BLaER1 treated with 17β-estradiol and CSF1 and Interleukin-3, amounts not matched to agents 10 nM and 100 nM (cell line): Measurements from ENCODE around the gene LRRC71.

Experiments
- H3K27ac ChIP-seq, 11 experiments: shearing (Covaris generic); formaldehyde crosslinking; 2 replicates each; pipeline ENCODE4 v1.8.1; 2022
- H3K27me3 ChIP-seq, 11 experiments: shearing (Covaris generic); formaldehyde crosslinking; 2 replicates each; pipeline ENCODE4 v1.8.1; 2022
- H3K36me3 ChIP-seq, 11 experiments: shearing (Covaris generic); formaldehyde crosslinking; 2 replicates each; pipeline ENCODE4 v1.8.1; 2022
- H3K4me1 ChIP-seq, 10 experiments: shearing (Covaris generic); formaldehyde crosslinking; 2 replicates each; pipeline ENCODE4 v1.8.1; 2022
- H3K4me2 ChIP-seq, 11 experiments: shearing (Covaris generic); formaldehyde crosslinking; 2 replicates each; pipeline ENCODE4 v1.8.1; 2022
- H3K4me3 ChIP-seq, 10 experiments: shearing (Covaris generic); formaldehyde crosslinking; 2 replicates each; pipeline ENCODE4 v1.8.1; 2022
- H3K9ac ChIP-seq, 11 experiments: shearing (Covaris generic); formaldehyde crosslinking; 2 replicates each; pipeline ENCODE4 v1.8.1; 2022
- H3K9me3 ChIP-seq, 11 experiments: shearing (Covaris generic); formaldehyde crosslinking; replicated peaks in 1 of 11; 2 replicates each; pipeline ENCODE4 v1.8.1; 2022
- H4K20me1 ChIP-seq, 11 experiments: shearing (Covaris generic); formaldehyde crosslinking; 2 replicates each; pipeline ENCODE4 v1.8.1; 2022
- Cebpa-rat ChIP-seq, 11 experiments: shearing (Covaris generic); IDR thresholded peaks; 2 replicates each; pipeline ENCODE4 v1.8.1; 2022

LRRC71 gene

DNA sequence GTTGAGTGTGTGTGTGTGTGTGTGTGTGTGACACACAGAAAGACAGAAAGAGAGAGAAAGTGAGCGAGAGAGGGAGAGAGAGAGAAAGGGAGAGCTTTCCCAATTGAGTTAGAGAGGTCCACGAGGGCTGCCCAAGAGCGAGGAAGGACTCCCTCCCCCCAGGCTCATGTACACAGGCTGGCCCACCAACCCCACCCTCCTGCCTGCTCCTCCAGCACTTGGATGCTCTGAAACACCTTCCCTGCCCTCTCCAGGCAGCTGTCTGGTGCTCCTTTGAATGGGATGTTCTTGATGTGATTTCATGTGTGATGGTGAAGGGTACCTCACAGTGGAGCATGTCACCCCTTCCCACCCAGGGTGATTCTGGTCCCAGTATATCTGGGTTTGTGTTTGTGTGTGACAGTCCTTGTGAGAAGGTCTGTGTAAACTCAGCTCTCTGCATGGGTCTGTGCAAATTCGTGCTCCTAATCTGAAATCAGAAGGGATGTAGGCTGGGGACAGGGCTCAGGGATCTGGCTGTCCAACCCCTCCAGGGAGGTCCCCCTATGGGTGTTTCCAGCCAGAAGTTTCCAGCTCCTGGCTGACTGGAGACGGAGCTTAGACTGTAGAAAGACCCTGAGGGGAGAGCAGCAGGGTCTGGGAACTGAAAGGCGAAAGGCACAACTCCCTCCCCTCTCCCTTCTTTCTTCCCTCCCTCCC lies 33.7 kb upstream of the LRRC71 start:
- no peak for TF ChIP-seq Cebpa-rat (IDR thresholded peaks at IDR 0.05)
- no peak overlapping the region for H3K4me3 ChIP-seq
- H3K27ac ChIP-seq: no peak overlapping the region
- H3K36me3 ChIP-seq: no peaks in the 10 kb centered on the region
- no peak overlapping the region for H3K9ac ChIP-seq
- no peaks in the 10 kb centered on the region; a peak in 1 of 22 replicates for H4K20me1 ChIP-seq
- peaks cover 0 to 58% (median 21%) of the 10 kb centered on the region in 10 experiments; a peak in 14 of 20 replicates for H3K4me1 ChIP-seq
- H3K27me3 ChIP-seq: peaks cover 0 to 13% (median 9%) of the 10 kb centered on the region in 11 experiments; a peak in 14 of 22 replicates
- no peaks in the 10 kb centered on the region for H3K9me3 ChIP-seq
- H3K4me2 ChIP-seq: peak overlapping the region in 8 of 11 experiments; percentile 4 to 59 (median 37); a peak in 12 of 22 replicates

DNA sequence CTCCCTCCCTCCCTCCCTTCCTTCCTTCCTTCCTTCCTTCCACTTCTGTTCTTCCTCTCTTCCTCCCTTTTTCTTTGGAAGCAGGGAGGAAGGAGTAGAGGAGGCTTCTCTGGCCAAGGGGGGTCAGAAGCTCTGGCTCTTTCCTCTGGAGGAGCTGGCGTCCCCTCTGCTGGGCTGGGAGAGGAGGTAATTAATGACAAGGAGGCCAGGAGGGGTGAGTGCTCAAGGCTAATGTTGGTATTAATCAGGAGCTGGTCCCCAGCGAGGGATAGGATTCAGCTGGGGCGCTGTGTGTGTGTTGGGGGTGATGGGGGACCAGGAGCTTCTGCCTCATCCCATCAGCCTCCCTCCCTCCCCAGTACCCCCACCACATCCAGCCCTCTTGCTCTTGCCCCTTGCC lies 33.1 kb upstream of the LRRC71 start:
- H3K4me3 ChIP-seq: no peak overlapping the region

DNA sequence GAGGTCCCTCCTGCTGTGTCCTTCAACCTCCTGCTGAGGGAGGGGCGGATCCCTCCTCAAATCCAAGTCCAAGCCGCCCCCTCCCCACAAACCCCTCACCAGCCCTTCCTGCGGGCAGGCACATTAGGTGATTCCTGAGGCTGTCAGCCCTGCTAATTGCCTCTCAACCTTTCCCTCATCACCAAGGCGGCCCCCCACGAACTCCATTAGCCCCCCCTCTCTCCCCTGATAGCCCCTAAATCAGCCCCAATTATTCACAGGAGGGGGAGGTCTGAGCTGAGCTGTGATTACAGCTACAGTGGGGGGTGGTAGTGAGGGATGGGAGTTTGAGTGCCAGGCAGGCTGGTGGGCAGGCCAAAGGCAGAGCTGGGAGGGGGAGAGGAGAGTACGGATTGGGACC lies 32.7 kb upstream of the LRRC71 start:
- Histone ChIP-seq H3K36me3 (no peaks in the 10 kb centered on the region), H3K9me3 (no peaks in the 10 kb centered on the region), H4K20me1 (no peaks in the 10 kb centered on the region; a peak in 1 of 22 replicates), H3K27me3 (peaks cover 4 to 23% (median 18%) of the 10 kb centered on the region in 11 experiments), H3K27ac (no peak overlapping the region), H3K4me3 (no peak overlapping the region), H3K4me2 (peak overlapping the region in 3 of 11 experiments; percentile 18 to 37 (median 21); a peak in 5 of 22 replicates), H3K9ac (no peak overlapping the region; a peak in 1 of 22 replicates), H3K4me1 (peaks cover 4 to 62% (median 24%) of the 10 kb centered on the region in 10 experiments)
- TF ChIP-seq Cebpa-rat (IDR thresholded peaks at IDR 0.05): no peak

More for the DNA sequence above, 33.1 kb upstream of the LRRC71 start:
- peaks cover 0 to 18% (median 14%) of the 10 kb centered on the region in 11 experiments; a peak in 18 of 22 replicates for H3K27me3 ChIP-seq
- no peaks in the 10 kb centered on the region for H3K36me3 ChIP-seq
- no peak overlapping the region for H3K9ac ChIP-seq
- H3K4me2 ChIP-seq: peak overlapping the region in 3 of 11 experiments; percentile 18 to 37 (median 21); a peak in 4 of 22 replicates
- TF ChIP-seq Cebpa-rat (IDR thresholded peaks at IDR 0.05): no peak
- H4K20me1 ChIP-seq: no peaks in the 10 kb centered on the region; a peak in 1 of 22 replicates
- H3K4me1 ChIP-seq: peaks cover 0 to 58% (median 21%) of the 10 kb centered on the region in 10 experiments; a peak in 15 of 20 replicates
- H3K27ac ChIP-seq: no peak overlapping the region
- no peaks in the 10 kb centered on the region for H3K9me3 ChIP-seq

DNA sequence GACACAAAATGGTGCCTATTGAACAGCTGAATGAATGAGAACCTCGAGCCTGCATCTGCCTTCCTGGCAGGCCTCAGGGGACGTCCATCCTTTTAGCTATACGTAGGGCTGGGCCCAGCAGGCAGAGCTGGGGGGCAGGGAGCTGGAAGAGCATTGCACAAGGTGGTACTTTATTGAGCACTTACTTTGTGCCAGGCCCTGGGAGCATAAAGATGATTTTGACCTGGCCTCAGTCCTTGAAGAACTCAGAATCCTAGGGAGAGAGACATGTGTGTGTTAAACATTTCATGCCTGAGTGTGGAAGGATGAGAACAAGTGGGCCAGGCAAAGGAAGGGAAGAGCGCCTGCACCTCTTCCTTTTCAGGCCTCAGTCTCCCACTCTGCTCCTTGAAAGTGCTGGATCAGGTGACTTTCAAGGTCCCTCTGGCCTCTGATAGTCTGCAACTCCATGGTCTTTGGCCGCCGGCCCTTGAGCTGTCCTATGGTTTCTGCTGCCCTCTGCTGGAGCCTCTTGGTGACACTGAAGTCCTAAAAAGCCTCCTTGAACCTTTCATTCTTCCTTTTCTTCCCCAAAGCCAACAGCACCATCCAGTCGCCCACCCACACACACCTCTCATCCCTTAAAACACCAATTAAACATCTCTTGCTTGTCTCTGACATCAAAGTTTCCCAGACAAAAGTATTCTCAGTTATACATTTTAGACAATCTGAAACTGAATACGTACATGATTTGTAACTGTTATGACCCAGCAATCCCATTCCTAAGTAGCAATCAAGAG lies 30.4 kb upstream of the LRRC71 start:
- H4K20me1 ChIP-seq: no peaks in the 10 kb centered on the region; a peak in 1 of 22 replicates
- no peaks in the 10 kb centered on the region for H3K36me3 ChIP-seq
- TF ChIP-seq Cebpa-rat (IDR thresholded peaks at IDR 0.05): no peak
- no peaks in the 10 kb centered on the region for H3K9me3 ChIP-seq
- H3K4me2 ChIP-seq: peak overlapping the region in 9 of 11 experiments; percentile 6 to 67 (median 44); a peak in 15 of 22 replicates
- peaks cover 26 to 45% (median 40%) of the 10 kb centered on the region in 11 experiments for H3K27me3 ChIP-seq
- H3K4me1 ChIP-seq: peaks cover 19 to 74% (median 43%) of the 10 kb centered on the region in 10 experiments
- no peak overlapping the region for H3K4me3 ChIP-seq
- no peak overlapping the region for H3K27ac ChIP-seq
- H3K9ac ChIP-seq: 0 out of 22 replicates have a peak overlapping the region, but pooled peaks of 1 of the 11 experiments have one; percentile 10

DNA sequence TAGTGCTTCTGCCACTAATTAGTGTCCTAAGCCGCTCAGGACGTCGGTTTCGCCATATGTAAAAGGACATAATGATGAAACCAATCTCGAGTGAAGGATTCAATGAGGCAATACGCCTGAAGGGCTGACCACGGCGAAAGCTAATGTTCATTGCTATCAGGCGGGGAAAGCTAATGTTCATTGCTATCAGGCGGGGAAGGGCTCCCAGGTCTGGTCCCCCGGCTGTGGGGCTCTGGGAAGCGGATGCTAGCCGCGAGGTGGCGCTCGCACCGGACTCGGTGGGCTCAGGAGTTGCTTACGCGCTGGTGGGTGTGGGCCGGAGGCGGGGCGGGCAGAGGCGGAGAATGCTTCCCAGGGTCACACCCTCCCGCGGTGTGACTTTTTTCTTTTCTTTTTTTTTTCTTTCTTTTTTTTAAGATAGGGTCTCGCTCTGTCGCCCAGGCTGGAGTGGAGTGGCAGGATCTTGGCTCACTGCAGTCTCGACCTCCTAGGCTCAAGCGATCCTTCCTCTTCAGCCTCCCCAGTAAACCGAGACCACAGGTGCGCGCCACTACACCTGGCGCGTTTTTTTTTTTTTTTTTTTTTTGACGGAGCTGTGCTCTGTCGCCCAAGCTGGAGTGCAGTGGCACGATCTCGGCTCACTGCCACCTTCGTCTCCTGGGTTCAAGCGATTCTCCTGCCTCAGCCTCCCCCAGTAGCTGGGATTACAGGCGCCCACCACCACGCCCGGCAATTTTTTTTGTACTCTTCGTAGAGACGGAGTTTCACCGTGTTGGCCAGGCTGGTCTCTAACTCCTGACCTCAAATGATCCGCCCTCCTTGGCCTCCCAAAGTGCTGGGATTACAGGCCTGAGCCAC lies 28.0 kb upstream of the LRRC71 start:
- no peaks in the 10 kb centered on the region for H3K9me3 ChIP-seq
- peak overlapping the region; percentile 65 to 88 (median 76) for H3K4me2 ChIP-seq
- H3K4me1 ChIP-seq: peaks cover 26 to 66% (median 51%) of the 10 kb centered on the region in 10 experiments
- H3K9ac ChIP-seq: peak overlapping the region in 2 of 11 experiments; percentile 20 to 50; a peak in 4 of 22 replicates
- H3K36me3 ChIP-seq: no peaks in the 10 kb centered on the region
- no peak overlapping the region for H3K27ac ChIP-seq
- no peaks in the 10 kb centered on the region; a peak in 1 of 22 replicates for H4K20me1 ChIP-seq
- no peak for TF ChIP-seq Cebpa-rat (IDR thresholded peaks at IDR 0.05)
- peaks cover 27 to 65% (median 52%) of the 10 kb centered on the region in 11 experiments for H3K27me3 ChIP-seq
- H3K4me3 ChIP-seq: peak overlapping the region in 7 of 10 experiments; percentile 25 to 68 (median 38); a peak in 11 of 20 replicates

DNA sequence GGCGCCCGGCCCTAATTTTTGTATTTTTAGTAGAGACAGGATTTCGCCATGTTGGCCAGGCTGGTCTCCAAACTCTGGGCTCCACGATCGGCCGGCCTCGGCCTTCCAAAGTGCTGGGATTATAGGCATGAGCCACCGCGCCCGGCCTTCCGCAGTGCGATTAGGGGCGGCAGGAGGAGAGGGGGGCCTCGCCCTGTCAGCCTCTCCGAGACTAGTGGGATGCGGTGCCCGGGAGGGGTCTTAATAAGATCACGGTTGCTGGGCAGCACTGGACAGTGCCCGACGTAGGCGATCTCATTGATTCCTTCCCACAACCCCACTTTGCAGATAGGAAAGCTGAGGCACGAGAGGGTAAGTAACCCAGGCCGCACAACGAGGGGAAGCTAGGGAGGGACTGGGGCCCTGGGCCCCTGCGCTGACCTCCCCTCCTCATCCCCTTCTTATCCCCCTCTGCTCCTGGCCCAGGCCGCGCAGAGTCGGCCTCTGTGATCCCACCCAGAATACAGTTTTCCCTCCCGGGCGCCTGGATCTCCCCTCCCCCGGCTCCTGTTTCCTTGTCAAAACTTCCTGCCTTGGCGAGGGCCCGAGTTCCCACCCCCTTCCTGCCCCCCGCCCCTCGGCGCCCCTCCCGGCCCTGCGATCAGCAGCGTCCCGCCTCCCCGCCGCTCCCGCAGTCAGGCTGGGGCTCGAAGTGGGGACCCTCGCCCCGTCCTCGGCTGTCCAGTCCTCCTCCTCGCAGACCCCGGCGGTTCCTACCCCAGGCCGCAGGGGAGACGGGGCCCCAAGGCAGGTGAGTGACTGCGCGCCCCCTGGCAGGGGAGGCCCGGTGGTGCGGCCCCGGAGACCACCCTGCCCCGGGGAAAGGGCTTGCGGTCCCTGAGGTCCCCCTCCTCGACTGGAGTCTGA lies 27.1 kb upstream of the LRRC71 start, which contains the start of gene PEAR1:
TSS of gene PEAR1 (plus strand) at position 671 of the 906 bp plus-strand sequence. CDS start 10,209 bp downstream, outside the sequence.
- Histone ChIP-seq H3K9me3 (no peaks in the 10 kb centered on the region), H3K9ac (peak within 1 kb of the TSS in 9 of 11 experiments; percentile 19 to 62 (median 52); a peak in 14 of 22 replicates), H3K4me1 (peaks cover 35 to 65% (median 58%) of the 10 kb centered on the region in 10 experiments), H3K27ac (peak within 1 kb of the TSS in 5 of 11 experiments; percentile 25 to 59 (median 37); a peak in 5 of 22 replicates), H3K4me2 (peak within 1 kb of the TSS; percentile 65 to 88 (median 76)), H3K36me3 (no peaks in the 10 kb centered on the region), H4K20me1 (no peaks in the 10 kb centered on the region; a peak in 1 of 22 replicates), H3K27me3 (peaks cover 27 to 73% (median 52%) of the 10 kb centered on the region in 11 experiments), H3K4me3 (peak within 1 kb of the TSS; percentile 25 to 68 (median 46); a peak in 14 of 20 replicates)
- TF ChIP-seq Cebpa-rat (IDR thresholded peaks at IDR 0.05): no peak

DNA sequence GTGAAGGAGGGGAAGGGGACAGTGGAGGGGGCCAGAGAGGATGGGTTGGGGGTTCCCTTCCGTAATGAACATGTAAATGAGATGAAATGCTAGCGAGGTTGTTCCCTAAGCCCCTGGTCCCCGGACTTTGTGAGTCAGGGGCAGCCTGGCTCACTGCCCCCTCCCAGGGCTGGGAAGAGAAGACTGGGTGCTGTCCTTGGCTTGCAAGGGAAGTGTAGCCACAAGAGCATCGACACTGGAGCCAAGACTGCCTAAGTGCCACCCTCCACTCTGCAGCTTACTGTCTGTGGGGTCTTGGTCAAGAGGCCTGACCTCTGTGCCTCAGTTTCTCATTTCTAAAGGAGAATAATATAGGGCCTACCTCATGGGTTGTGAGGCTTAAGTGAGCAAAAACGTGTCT lies 26.4 kb upstream of the LRRC71 start:
- Histone ChIP-seq H4K20me1 (no peaks in the 10 kb centered on the region; a peak in 1 of 22 replicates), H3K27ac (peak overlapping the region in 2 of 11 experiments; percentile 7 to 38; a peak in 2 of 22 replicates), H3K4me1 (peaks cover 42 to 68% (median 64%) of the 10 kb centered on the region in 10 experiments), H3K4me3 (peak overlapping the region in 8 of 10 experiments; percentile 28 to 68 (median 47); a peak in 10 of 20 replicates), H3K9me3 (no peaks in the 10 kb centered on the region), H3K36me3 (no peaks in the 10 kb centered on the region), H3K4me2 (peak overlapping the region; percentile 55 to 88 (median 75); a peak in 21 of 22 replicates), H3K27me3 (peaks cover 27 to 80% (median 54%) of the 10 kb centered on the region in 11 experiments), H3K9ac (peak overlapping the region in 9 of 11 experiments; percentile 19 to 62 (median 52); a peak in 10 of 22 replicates)
- no peak for TF ChIP-seq Cebpa-rat (IDR thresholded peaks at IDR 0.05)
